GOT3 (cell line): Measurements from ENCODE around the gene SERPINA5.
A peak's percentile ranks its signal among the peaks of the same experiment; 100 is the strongest.
"Not testable (repeated sequence)": the region's sequence is repeated elsewhere in the genome, so short reads cannot be mapped to it uniquely, and the experiment has no call there.

Source experiments
- DNase-seq: peaks from one replicate; lab custom pipeline; 2025; ENCODE audit warnings: mixed read lengths; lab: John Stamatoyannopoulos, UW

Gene SERPINA5

DNA sequence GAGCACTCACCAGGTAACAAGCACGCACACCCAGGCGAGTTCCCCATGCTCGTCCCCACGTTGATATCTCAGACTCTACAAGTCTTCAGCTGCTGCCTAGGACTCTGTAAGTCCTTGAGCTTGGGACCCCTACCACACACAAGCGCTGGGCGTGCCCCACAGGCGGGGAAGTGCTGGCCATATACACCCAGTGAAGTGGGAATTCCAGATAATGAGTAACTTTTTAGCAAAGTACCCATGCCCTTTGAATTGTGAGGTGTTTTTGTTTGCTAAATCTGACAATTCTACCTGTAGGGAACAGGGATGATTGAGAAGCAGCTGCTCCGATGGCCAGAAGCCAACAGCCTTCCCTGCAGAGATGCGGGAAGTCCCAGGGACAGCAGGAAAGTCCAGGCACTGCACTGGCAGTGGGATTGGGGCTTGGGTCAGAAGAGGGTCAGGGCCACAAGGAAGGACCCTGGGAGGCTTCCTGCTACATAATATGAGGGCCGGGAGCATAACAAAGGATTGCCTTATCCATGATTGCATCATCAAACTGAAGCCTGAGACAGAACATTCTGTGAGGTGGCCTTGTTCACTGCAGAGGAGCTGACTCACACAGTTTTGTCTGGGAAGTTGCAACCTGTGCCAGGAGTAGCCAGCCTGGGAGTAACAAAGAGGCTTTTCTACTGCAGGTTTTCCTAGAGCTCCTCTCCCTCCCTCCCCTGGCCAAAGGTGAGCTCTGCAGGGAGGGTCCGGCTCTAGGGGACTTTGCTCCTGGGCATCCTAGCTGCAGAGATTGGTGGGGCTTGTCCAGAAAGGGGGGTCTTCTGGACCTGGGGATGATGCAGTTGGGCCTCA is 17.8 kb downstream of the SERPINA5 start:
- DNase-seq: no peak

DNA sequence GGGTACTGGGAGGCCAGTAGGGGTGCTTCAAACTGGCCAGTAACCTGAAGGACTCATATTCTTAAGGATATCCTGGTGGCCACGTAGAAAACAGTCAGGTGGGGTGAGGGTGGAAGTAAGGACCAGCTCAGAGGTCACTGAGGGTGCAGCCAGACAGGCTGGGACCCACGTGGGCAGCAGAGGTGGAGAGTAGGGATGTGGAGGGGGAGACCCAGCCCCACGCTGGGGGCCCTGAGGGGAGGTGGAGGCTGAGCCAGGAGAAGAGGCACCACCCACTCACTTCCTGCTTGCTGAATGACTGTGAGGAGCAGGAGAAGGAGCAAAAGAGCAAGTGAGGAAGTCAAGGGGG is 18.4 kb downstream of the SERPINA5 start:
- DNase-seq: no peak

DNA sequence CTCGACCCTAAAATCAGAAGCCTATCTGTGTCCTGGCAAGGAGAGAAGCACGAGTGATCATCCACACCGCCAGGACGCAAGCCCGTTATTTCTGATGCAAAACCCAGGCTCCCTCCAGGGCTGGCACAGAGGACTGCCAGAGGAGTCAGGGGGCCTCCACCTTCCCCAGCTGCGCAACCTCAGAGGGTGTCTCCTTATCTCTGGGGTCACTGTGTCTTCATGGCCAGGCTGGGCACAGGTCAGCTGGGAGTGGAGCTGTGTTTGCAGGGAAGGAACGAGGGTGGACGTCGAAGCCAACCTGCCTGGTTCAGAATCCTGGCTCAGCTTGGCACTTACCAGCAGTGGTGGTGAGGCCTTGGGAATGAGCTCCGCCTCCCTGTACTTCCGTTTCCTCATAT is 18.9 kb downstream of the SERPINA5 start:
- DNase-seq: no peak

DNA sequence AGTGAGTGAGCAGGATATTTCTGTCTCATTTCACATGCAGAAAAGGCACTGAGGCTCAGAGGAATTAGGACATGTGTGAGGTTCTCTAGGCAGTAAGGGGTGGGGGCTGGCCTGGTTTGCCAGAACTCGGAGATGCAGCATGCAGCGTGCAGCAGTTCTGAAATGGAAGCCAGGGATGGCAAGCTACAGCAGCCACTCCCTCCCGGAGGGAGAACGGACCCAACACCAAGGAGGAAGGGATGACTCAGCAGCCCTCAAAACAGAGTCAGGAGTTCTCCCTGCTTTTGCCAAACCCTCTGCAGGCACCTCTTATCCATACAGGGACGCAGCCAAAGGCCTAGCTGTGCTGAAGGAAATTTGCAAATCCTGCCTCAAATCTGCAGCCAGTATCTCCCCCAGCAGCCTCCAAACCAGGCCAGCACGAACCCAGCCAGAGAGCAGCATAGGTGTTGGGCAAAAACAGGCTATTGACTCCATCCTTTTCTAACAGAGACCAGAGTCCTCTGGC is 20.7 kb downstream of the SERPINA5 start:
- peak; percentile 18 for DNase-seq

DNA sequence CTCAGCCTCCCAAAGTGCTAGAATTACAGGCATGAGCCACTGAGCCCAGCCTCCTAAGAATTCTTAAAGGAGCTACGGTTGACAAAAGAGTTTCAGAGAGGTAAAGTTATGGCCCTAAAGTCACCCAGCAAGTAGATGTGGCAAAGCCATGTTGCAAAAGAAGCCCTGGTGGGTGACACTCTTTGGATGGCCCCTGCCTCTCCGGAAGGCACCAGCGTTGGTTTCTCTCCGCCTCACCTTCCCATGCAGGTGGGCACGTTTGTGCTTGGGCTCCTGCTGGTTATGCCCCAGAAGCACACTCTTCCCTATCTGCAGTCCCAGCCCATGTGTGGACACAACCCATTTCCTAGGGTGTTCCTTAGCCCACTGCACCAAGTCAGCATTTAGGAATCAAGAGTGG is 21.5 kb downstream of the SERPINA5 start:
- DNase-seq: no peak

DNA sequence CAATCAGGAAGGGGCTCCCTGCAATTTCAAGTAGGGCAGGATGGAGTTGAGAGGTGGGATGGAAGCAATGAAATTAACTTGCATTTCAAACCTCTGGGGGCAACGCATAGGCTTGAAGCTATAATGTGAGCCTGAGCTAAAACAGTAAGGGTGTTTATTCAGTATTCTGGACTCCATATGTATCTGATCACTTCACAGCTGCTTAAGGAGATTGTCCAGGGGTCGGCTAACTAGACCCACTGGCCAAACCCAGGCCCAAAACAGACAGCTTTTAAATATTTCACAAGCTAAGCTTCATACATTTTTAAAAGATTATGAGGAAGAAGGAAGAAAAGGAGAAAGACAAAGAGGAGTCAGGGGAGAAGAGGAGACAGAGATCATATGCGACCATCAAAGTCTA is 24.1 kb downstream of the SERPINA5 start:
- DNase-seq: no peak

DNA sequence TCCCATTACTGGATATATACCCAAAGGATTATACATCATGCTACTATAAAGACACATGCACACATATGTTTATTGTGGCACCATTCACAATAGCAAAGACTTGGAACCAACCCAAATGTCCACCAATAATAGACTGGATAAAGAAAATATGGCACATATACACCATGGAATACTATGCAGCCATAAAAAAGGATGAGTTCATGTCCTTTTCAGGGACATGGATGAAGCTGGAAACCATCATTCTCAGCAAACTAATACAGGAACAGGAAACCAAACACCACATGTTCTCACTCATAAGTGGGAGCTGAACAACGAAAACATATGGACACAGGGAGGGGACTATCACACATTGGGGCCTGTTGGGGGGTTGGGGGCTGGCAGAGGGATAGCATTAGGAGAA is 27.7 kb downstream of the SERPINA5 start:
- DNase-seq: not testable (repeated sequence)

DNA sequence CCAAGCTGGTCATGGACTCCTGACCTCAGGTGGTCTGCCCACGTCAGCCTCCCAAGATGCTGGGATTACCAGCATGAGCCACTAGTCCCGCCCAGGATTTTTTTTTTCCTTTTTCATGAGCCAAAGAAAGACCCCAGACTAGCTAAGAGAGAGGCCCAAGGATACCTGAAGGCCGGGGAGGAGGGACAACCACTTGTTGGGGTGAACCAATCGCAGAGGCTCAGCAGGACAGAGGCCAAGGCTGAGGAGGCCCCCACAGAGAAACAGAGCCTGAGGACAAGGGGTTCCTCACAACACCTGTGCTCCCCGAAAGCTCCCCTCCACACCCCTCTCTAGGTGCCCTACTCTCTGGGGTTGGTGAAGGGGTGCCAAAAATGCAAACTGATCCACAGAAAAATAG is 30.0 kb downstream of the SERPINA5 start:
- DNase-seq: no peak

DNA sequence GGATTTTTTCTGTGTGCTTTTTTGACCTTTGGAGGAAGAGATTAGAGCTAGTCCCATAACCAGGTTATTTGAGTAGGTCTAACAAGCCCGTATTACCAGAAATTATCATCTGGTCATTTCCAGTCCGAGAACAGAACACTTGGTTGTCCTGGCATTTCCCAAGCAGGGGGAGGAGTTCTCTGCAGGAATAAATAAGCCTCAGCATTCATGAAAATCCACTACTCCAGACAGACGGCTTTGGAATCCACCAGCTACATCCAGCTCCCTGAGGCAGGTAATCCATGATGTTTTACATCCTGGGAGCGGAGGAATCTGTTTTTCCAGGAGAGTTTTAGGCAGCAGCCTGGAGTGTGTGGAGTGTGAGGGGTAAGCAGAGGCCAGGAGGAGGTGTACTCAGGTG is 30.9 kb downstream of the SERPINA5 start, which contains the start of gene SERPINA3:
Gene SERPINA3, plus strand, starts transcription at position 218 of the 400 bp plus-strand sequence. CDS start 2,051 bp downstream, outside the sequence.
- no peak for DNase-seq

DNA sequence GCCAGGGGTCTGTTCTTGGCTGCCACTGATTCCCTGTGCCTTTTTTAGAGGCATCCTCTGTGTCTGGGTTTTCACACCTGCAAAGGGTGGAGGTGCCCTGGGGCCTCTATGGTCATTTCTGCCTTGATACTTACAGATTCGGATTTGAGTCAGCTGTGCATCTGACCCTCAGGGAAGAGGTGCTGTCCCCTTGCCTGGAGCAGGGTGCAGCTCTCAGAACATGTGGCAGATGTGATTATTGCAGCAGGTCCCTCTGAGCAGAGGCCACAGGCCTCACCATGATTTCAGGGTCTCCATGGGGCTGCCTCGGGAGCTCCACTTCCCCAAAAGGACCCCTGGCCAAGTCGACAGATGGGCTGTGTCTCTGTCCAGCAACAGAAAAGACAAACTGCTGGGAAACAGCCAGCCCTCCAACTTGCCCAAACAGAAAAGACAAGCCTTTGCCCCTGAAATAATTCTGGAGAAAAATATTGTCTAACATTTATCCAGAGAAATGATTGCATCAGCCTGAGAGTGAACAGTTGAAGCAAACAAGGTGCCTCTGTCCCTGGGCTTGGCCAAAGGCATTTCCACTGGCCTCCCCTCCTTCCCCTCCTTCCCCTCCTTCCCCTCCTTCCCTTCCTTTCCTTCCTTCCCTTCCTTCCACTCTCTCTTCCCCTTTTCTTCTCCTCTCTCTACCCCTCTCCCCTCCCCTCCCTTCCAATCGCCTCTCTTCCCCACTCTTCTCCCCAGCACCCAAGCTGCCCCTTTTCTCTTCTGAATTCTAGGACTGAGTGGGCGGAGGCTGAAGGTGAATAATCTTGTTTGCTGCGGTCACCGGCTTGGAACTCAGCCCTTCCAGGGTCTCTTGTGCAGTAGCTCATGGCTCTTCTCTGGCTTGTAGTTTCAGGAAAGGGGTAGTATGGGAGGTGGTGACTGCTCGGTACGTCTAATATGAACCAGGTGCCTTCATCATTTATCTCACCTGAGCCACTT is 31.6 kb downstream of the SERPINA5 start:
- no peak for DNase-seq

DNA sequence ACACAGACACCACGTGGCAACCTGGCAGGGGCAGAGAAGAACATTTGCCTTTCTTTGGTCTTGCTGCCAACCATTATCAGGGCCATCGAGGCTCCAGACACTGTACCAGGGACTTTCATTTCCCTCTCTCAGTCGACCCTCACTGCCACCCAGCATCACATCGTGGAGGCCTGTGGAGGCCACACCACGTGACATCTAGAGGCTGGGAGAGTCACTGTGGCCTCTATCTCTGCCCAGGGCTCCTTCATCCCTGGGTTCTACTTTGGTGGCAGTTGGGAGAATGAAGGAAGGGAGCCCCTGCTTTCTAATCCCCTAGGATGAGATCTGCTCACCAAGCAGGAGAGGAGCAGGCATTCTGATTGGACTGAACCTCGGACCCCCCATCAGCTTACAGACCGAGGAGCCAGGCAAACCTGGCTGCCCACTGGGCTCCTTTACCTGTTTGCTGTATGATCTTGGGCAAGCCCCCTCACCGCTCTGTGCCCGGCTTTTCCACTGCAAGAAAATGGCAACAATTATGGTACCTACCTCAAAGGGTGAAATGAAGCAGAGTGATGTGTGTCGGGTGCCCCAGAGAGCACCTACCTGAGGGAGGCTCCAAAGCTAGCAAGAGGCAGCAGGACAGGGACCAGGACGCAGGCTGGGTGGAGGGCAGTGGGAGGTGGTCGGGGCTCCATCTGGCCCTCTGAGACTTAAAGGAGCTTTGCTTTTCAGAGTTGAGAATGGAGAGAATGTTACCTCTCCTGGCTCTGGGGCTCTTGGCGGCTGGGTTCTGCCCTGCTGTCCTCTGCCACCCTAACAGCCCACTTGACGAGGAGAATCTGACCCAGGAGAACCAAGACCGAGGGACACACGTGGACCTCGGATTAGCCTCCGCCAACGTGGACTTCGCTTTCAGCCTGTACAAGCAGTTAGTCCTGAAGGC is 32.8 kb downstream of the SERPINA5 start:
- DNase-seq: no peak

DNA sequence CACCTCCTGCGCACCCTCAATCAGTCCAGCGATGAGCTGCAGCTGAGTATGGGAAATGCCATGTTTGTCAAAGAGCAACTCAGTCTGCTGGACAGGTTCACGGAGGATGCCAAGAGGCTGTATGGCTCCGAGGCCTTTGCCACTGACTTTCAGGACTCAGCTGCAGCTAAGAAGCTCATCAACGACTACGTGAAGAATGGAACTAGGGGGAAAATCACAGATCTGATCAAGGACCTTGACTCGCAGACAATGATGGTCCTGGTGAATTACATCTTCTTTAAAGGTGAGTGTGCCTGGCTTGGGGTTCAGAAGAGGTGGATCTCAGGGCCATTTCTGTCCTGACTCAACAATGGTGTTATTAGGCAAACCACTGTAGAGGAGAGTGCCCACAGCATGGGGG is 33.6 kb downstream of the SERPINA5 start:
- DNase-seq: no peak

DNA sequence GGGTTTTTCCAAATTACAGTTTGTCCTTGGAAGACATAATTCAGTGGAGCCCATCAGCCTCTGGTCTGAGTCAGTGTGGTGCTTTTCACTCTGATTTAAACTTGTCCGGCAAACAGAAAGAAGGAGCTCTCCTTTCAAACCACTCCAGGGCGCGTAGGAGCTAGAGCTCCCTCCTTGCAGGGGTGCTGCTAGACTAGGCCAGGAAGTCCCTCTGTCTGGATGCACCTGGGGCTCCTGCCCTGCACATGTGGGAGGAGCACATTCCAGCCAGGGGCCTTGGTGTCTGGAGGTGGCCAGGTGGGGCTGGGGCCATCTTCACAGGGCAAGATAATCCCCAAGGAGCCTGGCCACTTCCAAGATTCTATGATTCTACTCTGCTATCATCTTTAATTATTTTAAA is 34.0 kb downstream of the SERPINA5 start:
- no peak for DNase-seq

DNA sequence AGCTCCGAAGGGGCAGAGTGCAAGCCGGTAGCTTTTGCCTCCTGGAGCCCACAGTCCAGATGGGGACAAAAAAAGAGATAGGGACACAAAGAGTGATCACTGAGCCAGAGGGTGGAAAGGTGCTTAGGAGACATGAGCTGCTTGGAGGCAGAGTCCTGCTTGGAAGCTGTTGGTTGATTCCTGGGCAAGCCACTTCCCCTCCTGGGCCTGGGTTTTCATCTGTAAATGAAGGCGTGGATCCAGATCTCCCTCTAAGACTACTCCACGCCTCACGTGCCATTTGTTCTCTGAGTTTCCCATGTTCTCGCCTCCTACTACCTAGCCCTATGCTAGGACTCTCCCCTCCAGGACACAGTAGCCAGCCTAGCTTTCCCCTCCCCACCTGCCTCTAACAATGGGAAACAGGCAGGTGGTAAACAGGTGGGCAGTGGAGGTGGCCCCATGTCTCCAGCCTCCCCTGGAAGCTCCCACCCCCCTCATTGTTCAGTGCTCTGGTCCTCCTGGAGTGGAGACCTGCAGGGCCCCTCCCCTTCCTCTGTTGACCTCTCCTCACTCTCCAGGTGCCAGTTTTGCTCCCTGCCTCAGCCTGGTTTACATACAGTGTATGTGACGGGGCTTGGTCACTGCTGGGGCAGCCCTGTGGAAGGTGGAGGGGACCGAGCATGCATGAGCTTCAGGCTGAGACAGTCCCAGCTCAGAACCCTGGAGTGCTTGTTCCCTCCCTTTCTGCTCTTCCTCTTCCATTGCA is 34.8 kb downstream of the SERPINA5 start:
- no peak for DNase-seq

DNA sequence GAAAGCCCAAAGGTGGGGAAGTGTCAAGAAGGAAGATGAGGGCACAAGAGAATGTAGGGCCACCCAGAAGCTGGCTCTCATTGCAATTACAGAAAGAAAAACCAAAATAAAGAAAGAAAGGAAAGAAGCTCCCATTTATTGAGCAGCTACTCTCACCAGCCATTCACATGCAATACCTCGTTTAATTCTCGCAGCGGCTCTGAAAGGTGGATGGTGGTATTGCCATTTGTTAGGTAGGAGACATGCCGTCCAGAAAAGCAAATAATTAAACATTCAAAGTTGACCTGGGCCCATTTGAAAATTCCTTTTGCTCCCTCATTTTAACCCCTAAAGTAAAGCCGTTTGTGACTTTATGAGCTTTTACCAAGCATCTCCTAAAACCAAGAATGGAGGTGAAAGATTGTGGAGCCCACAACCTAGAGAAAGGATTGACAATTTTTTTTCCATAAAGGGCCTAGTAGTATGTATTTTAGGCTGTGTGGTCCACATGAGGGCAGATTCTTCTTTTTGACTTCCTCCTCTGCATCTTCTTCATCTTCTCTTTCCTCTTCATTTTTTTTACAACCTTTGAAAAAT is 36.2 kb downstream of the SERPINA5 start:
- DNase-seq: no peak

DNA sequence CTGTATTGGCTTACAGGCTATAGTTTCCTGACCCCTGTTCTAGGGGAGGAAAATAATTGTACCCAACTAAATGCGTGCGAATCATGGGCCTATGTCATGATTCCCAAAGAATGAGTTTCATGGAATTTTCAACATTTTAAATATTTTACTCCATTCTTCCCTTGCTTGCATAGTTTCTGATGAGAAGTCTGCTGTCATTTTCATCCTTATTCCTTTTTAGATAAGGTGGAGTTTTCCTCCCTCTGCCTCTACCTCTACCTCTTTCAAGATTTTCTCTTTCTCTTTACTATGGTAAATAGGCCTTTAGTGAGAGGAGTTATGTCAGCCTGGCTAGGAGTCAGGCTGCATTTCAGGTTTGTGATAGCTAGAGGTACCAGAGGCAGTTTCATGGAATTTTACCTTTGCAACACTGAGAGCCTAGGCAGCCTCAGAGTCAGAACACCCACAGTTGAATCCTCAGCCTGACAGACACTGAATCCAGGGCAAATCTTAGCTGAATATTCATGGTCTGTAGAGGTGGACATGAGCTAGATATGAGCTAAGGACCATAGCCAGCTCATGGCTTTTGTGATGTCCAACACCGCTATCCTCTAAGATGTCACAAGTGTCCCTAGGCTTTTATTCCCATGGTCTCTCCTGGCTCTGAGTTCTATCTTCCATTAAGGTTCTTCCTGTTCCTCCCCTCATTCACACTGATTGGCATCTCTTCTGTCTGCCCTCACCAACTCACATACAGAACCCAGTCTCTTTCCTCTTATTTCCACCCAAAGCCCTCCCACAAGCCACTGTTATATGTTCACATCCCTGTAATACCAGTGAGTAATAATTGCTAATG is 37.0 kb downstream of the SERPINA5 start:
- DNase-seq: no peak

DNA sequence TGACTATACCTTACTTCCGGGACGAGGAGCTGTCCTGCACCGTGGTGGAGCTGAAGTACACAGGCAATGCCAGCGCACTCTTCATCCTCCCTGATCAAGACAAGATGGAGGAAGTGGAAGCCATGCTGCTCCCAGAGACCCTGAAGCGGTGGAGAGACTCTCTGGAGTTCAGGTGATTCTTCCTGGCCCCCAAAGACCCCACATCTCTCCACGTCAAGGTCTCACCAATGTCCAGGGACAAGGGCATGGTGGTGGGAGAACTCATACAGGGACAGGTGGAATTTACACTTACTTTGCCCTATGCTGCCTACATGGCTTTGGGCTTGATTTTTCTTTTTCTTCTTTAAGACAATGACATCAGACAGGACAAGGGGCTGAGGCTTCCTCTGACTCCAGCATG is 38.1 kb downstream of the SERPINA5 start:
- no peak for DNase-seq

DNA sequence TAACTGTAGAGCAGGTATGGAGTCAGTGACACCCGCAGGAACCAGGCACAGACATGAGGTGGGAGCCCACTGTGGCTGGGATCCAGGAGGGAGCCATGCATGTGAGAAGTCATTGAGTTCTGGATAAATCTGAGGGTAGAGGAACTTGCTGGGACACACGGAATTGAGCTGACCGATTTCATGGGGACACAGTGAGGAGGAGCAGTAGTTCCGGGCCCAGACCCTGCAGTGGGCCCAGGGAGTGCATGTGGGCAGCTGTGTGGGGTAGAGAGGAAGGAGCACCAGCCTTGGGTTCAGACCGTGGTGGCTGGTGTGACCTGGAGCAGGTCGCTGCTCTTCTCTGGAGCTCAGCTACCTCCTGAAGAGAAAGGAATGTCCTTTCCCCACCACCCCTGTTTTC is 39.4 kb downstream of the SERPINA5 start:
- DNase-seq: no peak

DNA sequence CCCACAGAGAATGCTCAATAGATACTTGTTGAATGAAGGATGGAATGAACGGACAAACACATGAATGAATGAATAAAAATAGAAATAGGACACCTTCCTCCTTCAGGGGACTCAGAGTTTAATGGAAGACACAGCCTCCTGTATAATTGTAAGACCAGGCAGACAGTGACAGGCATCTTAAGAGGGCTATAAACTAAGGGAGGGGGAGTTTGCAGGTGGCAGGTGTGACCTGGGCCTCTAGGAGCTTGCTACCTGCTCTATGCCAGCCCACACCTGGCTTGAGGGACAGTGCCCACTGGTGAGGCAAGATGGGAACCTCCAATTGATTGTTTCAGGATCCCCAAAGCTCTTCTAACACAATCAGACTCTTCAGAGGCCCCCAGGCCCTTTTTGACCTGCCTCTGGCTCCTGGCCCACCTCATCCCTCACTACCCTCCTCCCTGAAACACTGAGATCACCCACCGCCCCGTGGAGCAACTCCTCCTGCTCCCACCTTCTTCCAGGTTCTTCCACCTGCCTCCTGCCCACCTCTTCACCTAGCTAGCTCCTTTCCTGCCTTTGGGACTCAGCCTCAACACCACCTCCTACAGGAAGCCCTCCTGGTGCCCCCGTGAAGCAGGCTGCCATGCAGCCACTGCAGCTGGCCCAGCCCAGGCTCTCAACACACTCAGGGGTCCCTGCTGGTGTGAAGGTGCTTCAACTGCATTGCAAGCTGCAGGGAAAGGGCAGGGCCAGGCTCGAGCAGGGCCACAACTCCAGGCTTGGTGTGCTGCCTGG is 40.3 kb downstream of the SERPINA5 start:
- no peak for DNase-seq
